Measurements from ENCODE around the gene SLC9A8.

Gene SLC9A8

GRCh38 chr20:49823152-49823847 lies 10.7 kb downstream of the SLC9A8 start:
- TF ChIP-seq FOXM1 (IDR thresholded peaks at IDR 0.05; ENCODE audit: borderline replicate concordance, low read depth) = no peak
- TF ChIP-seq ZBTB7A (IDR thresholded peaks at IDR 0.05; ENCODE audit: low read depth) = no peak
- TF ChIP-seq EP300 (IDR thresholded peaks at IDR 0.05; ENCODE audit: borderline replicate concordance) = no peak
- no peak for TF ChIP-seq TCF12 (IDR thresholded peaks at IDR 0.05; ENCODE audit: low read depth)
- no peak for TF ChIP-seq REST (IDR thresholded peaks at IDR 0.05; ENCODE audit: low read depth)
- TF ChIP-seq NFIC (IDR thresholded peaks at IDR 0.05) = no peak
- TF ChIP-seq TAF1 (IDR thresholded peaks at IDR 0.05; ENCODE audit: low read depth) = no peak
- TF ChIP-seq CREB1 (IDR thresholded peaks at IDR 0.05; ENCODE audit: low read depth) = no peak
- TF ChIP-seq USF1 (IDR thresholded peaks at IDR 0.05) = no peak
- TF ChIP-seq EGR1 (IDR thresholded peaks at IDR 0.05) = no peak
- no peak for TF ChIP-seq CEBPB (IDR thresholded peaks at IDR 0.05)
- no peak for TF ChIP-seq TEAD4 (IDR thresholded peaks at IDR 0.05)
- no peak for TF ChIP-seq MAX (IDR thresholded peaks at IDR 0.05)
- TF ChIP-seq YY1 (IDR thresholded peaks at IDR 0.05; ENCODE audit: low read depth) = no peak
- TF ChIP-seq RAD21 (IDR thresholded peaks at IDR 0.05; ENCODE audit: low read depth) = no peak

GRCh38 chr20:49824206-49824605 lies 11.6 kb downstream of the SLC9A8 start:
- no peak for TF ChIP-seq TCF12 (IDR thresholded peaks at IDR 0.05; ENCODE audit: low read depth)
- TF ChIP-seq YY1 (IDR thresholded peaks at IDR 0.05; ENCODE audit: low read depth) = no peak
- no peak for TF ChIP-seq MAX (IDR thresholded peaks at IDR 0.05)
- TF ChIP-seq CREB1 (IDR thresholded peaks at IDR 0.05; ENCODE audit: low read depth) = no peak
- no peak for TF ChIP-seq FOXM1 (IDR thresholded peaks at IDR 0.05; ENCODE audit: borderline replicate concordance, low read depth)
- no peak for TF ChIP-seq REST (IDR thresholded peaks at IDR 0.05; ENCODE audit: low read depth)

GRCh38 chr20:49825521-49826033 lies 12.9 kb downstream of the SLC9A8 start:
- no peak for TF ChIP-seq NFIC (IDR thresholded peaks at IDR 0.05)
- TF ChIP-seq TCF12 (IDR thresholded peaks at IDR 0.05; ENCODE audit: low read depth) = no peak
- TF ChIP-seq REST (IDR thresholded peaks at IDR 0.05; ENCODE audit: low read depth) = no peak
- TF ChIP-seq RAD21 (IDR thresholded peaks at IDR 0.05; ENCODE audit: low read depth) = 0 out of 2 replicates have a peak, but pooled peaks have one; percentile 14
- TF ChIP-seq EP300 (IDR thresholded peaks at IDR 0.05; ENCODE audit: borderline replicate concordance) = no peak

- TF ChIP-seq ZBTB7A (IDR thresholded peaks at IDR 0.05; ENCODE audit: low read depth) (no peak), RAD21 (IDR thresholded peaks at IDR 0.05; ENCODE audit: low read depth) (no peak), EP300 (IDR thresholded peaks at IDR 0.05; ENCODE audit: borderline replicate concordance) (no peak), CEBPB (IDR thresholded peaks at IDR 0.05) (no peak), TEAD4 (IDR thresholded peaks at IDR 0.05) (no peak), REST (IDR thresholded peaks at IDR 0.05; ENCODE audit: low read depth) (no peak)
Measured at GRCh38 chr20:49831022-49831769, 18.6 kb downstream of the SLC9A8 start.

All from Ishikawa (cell line).